Posterior vena cava (tissue), 2 donors: ENCODE data around the gene FGF1. TPM values are rescaled to one million over a fixed set of nuclear protein-coding genes. Genes with fewer than 3 reads are reported as not detected.
"Not testable (repeated sequence)": the region's sequence is repeated elsewhere in the genome, so short reads cannot be mapped to it uniquely, and the experiment has no call there.

Source experiments
- DNase-seq: peaks from one replicate; pipeline ENCODE4 v3.0.0-alpha.2; 2020; ENCODE audit warnings: low spot score
- intact Hi-C, 2 donors: fragments of 100-400 bp; cut with DNase I; formaldehyde crosslinking; loops; one replicate each; pipeline versions ENCODE4 v1.14.1 to v1.14.2; 2022 to 2023
- total RNA-seq, 2 donors: library from RNA; stranded (reverse); fragmentation: NEBNext Ultra II Directional; extraction: Animal tissue kit (Norgen Biotek cat#: 25700); gene quantifications; one replicate each; pipeline ENCODE4 v1.2.1, GENCODE V29; 2021
- donor health status: DM: yes; HTN: yes; CAD: no.
- donor health status: DM: yes; HTN: yes; CAD: no.

Gene FGF1
- total RNA-seq, 2 donors from 2014 or later = 2.3 to 5.0 TPM

DNA sequence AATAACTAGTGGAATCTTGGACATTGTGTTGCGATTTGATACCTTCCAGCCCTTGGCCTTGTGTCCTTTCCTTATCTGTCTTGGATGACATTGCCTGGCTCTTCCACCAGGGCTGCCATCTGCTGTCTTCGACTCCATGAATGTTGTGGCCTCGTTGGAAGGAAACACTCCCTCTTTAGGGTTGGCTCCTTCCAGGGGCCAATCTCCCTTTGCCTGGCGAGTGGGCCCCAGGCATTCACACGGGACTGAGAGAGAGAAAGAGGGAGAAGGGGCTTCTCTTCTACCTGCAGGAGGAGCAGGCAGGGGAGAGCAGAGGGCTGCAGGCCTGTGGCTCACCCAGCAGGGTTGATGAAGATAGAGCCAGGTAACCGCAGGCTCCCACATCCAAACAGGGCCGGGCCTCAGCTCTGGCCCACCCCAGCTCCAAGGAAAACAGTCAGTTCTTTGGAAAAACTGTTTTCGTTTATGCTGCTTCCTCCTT, 31.3 kb downstream of the FGF1 start:
- intact Hi-C loops = loop anchor here (2.0 to 10.0 kb wide), 3 partner anchors 43 to 50 kb away; no protein-coding TSS in a partner anchor
- no peak for DNase-seq

DNA sequence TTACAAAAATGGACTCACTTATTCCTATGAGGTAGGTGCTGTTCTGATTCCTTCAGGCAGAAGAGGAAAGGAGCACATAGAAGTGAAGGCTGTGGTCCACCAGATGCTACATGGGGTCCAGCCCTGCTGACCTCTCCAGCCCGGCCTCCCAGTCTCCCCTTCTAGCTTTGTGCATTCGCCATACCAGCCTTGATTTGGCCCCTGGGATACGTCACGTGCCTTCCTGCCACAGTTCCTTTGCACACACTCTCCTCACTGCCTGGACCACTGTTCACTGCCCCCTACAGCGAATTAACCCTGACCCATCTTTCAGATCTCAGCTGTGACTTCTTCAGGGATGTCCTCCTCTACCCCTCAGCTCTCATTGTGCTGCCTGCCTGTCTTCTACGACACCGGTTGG, 32.6 kb downstream of the FGF1 start:
- intact Hi-C loops = loop anchor here in 1 of 2 donors (10.0 kb wide), 1 partner anchor 49 kb away; no protein-coding TSS in a partner anchor
- DNase-seq = no peak

GRCh38 chr5:142652563-142652962, 33.3 kb downstream of the FGF1 start:
- no peak for DNase-seq
- intact Hi-C loops = loop anchor here in 1 of 2 donors (10.0 kb wide), 1 partner anchor 48 kb away; no protein-coding TSS in a partner anchor

- intact Hi-C loops = loop anchor here in 1 of 2 donors (10.0 kb wide), 1 partner anchor 46 kb away; no protein-coding TSS in a partner anchor
- DNase-seq = no peak
Measured at GRCh38 chr5:142650881-142651280, 35.0 kb downstream of the FGF1 start.

- DNase-seq = no peak
- intact Hi-C loops = loop anchor here in 1 of 2 donors (10.0 kb wide), 1 partner anchor 45 kb away; no protein-coding TSS in a partner anchor
Measured at GRCh38 chr5:142650060-142650459, 35.8 kb downstream of the FGF1 start.

DNA sequence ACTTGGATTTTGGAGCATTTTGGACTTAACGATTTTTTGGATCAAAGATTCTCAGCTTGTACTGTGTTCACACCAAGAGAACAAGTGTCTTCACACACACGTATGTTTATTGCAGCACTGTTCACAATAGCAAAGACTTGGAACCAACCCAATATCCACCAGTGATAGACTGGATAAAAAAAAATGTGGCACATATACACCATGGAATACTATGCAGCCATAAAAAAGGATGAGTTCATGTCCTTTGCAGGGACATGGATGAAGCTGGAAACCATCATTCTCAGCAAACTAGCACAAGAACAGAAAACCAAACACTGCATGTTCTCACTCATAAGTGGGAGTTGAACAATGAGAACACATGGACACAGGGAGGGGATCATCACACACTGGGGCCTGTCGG, 37.8 kb downstream of the FGF1 start:
- DNase-seq, intact Hi-C loops: not testable (repeated sequence)

DNA sequence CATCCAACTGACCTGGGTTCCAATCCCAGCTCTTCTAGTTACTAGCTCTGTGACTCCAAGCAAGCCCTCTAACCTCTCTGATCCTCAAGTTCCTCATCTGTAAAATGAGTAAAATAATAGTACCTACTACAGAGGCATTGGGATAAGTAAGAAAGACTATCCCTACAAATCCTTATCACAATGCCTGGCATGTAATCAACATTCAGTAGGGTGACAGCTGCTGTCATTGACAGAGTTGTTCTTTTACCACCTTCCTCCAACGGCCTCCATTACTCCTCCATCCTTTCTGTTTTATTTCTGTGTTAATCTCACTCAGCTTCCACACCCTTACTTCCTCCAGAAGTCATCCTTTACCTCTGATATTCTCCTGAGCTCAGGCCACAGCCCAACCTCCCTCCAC, 40.4 kb downstream of the FGF1 start:
- intact Hi-C loops = no loop called here

DNA sequence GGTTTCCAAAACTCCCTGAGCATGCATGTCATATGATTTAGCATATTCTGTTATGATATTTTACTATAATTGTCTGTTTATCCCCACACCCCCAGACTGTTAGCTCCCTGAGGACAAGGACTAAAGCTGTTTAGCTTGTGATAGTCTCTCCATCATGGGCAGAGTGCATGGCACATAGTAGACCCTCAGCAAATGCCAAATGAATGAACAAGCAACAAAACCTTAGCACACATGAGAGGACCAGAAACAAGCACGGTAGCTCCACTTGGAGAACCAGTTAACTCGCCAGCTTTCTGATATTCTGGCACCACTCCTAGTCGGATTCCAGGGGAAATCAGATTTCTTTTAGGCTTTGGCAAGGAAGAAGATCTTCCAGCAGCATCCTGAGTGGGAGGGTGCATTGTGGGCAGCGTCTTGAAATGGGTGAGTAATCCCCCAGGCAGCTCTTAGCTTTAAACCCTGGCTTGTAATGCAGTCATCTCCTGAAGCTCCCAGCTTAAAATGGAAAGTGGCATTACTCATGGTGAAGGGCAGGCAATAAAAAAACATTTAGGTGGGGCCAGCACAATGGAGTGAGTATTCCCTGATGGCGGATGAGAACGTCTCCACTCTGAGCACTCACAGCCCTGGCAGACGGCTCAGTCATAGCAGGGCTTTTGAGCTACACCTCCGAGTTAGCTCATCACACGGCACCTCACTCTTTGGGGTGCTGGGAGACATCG, 41.1 kb downstream of the FGF1 start:
- intact Hi-C loops = no loop called here
- DNase-seq = no peak

More for the DNA sequence above, 40.4 kb downstream of the FGF1 start:
- no peak for DNase-seq

GRCh38 chr5:142644127-142644526, 41.8 kb downstream of the FGF1 start:
- DNase-seq = no peak
- intact Hi-C loops = no loop called here

GRCh38 chr5:142643634-142644033, 42.3 kb downstream of the FGF1 start:
- DNase-seq = no peak
- intact Hi-C loops = no loop called here

- DNase-seq = no peak
- intact Hi-C loops = no loop called here
Measured at GRCh38 chr5:142642427-142642826, 43.5 kb downstream of the FGF1 start.

- no peak for DNase-seq
- intact Hi-C loops = no loop called here
Measured at GRCh38 chr5:142641711-142642110, 44.2 kb downstream of the FGF1 start.

GRCh38 chr5:142640316-142641005, 45.4 kb downstream of the FGF1 start:
- no peak for DNase-seq

DNA sequence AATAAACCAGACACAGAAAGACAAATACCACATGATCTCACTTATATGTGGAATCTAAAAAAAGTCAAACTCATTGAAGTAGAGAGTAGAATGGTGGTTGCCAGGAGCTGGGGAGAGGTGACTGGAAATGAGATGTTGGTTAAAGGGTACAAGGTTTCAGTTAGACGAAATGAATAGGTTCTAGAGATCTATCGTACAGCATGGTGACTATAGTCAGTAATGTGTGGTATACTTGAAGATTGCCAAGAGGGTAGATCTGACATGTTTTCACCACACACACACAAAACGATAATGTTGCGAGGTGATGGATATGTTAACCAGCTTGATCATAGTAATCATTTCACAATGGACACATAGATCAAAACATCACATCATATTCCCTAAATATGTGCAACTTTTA, 46.4 kb downstream of the FGF1 start:
- intact Hi-C loops = no loop called here
- DNase-seq = no peak

More at GRCh38 chr5:142640316-142641005, 45.4 kb downstream of the FGF1 start:
- intact Hi-C loops = no loop called here

DNA sequence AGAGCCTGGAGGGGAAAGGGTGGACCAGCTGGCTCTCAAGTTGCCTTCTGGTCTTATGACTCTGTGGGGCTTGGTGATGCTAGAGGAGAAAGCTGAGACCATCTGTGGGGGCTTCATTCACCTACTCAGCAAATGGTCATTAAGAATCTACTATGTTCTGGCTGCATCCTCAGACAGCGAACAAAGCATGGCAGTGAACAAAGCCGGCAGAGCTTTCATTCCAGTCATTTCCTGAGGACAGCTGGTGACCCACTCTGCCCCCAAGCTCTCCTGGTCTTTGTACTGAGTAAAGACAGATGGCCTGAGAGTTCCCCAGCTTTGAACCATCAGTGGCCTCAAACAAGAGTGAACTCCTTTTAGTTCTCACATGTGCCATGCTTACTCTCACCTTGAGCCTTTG, 48.0 kb downstream of the FGF1 start:
- intact Hi-C loops = no loop called here
- DNase-seq = no peak

- no peak for DNase-seq
Measured at GRCh38 chr5:142636698-142637324, 49.1 kb downstream of the FGF1 start.

DNA sequence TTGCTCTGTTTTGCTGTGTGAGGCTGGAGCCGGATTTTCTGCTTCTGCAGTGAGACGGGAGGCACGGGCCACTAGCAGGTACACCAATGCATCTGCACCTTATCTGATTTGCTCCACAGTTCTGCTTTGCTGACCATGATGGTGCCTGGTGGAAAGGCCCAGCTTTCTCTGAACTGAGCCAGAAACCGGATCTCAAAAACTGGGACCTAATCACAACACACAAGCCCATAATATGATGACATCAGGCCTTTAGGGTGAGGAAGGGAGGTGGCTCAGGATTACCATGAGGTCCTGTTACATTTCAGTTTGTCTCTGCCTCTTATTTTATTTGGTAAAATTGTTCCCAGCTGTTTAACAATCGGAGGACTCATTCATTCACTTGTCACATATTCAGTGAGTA, 49.8 kb downstream of the FGF1 start:
- intact Hi-C loops = no loop called here
- DNase-seq = no peak

More at GRCh38 chr5:142636698-142637324, 49.1 kb downstream of the FGF1 start:
- intact Hi-C loops = no loop called here

DNA sequence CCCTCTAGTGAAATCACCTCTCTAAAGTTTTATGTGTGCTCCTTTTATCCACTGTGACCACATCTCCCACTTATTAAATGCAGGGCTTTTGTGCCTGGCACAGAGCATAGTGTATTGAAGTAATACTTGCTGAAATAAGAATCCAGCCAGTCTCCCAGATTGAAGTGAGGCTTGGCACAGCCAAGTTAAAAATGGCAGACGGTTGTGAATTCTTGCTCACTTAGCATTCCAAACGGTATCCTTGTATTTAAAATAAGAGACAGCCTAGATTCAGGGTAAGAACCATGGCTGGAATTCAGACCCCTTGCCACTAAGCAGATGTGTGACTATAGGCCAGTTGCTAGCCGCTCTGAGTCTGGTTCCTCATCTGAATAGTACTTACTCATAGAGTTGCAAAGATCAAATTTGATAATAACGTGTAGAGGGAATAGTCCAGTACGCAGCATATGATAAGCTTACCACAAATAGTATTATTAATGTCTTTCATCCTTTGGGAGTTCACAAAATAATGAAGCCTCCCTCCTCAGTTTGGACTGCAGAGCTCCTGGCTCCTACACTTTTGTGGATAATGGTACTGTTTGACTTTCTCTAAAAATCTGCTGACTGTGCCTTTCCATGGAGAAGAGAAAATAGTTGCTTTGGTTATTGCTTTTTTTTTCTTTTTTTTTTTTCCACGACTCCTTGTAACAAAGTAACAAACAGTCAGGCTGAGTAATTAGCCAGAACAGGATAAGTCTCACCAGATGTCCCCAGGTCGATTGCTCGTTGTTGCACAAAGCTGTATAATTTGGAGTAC, 51.5 kb downstream of the FGF1 start:
- DNase-seq = no peak
- intact Hi-C loops = no loop called here

- DNase-seq = no peak
- intact Hi-C loops = no loop called here
Measured at GRCh38 chr5:142630927-142631539, 54.9 kb downstream of the FGF1 start.
